Measurements from ENCODE around the gene SPATA20.

SPATA20 gene

GRCh38 chr17:50541402-50541715, 5.6 kb upstream of the SPATA20 start:
- peaks cover 14% of the 10 kb centered on the region for H3K4me1 ChIP-seq (ENCODE audit: control insufficient read depth, insufficient read depth, low read length)
- H3K27ac ChIP-seq (ENCODE audit: low read depth, low read length): no peak overlapping the region
- H3K9ac ChIP-seq (ENCODE audit: low read depth, low read length): no peak overlapping the region
- H3K4me3 ChIP-seq (ENCODE audit: low read depth, low read length): peak overlapping the region; percentile 70
- H3K36me3 ChIP-seq (ENCODE audit: control insufficient read depth, insufficient read depth, low read length): no peaks in the 10 kb centered on the region; the same call in 1 of the 2 replicates
- H3K9me3 ChIP-seq (ENCODE audit: control insufficient read depth, insufficient read depth, low read length): no peaks in the 10 kb centered on the region
- H3K27me3 ChIP-seq (ENCODE audit: control insufficient read depth, insufficient read depth, low read length): peaks cover 10% of the 10 kb centered on the region

DNA sequence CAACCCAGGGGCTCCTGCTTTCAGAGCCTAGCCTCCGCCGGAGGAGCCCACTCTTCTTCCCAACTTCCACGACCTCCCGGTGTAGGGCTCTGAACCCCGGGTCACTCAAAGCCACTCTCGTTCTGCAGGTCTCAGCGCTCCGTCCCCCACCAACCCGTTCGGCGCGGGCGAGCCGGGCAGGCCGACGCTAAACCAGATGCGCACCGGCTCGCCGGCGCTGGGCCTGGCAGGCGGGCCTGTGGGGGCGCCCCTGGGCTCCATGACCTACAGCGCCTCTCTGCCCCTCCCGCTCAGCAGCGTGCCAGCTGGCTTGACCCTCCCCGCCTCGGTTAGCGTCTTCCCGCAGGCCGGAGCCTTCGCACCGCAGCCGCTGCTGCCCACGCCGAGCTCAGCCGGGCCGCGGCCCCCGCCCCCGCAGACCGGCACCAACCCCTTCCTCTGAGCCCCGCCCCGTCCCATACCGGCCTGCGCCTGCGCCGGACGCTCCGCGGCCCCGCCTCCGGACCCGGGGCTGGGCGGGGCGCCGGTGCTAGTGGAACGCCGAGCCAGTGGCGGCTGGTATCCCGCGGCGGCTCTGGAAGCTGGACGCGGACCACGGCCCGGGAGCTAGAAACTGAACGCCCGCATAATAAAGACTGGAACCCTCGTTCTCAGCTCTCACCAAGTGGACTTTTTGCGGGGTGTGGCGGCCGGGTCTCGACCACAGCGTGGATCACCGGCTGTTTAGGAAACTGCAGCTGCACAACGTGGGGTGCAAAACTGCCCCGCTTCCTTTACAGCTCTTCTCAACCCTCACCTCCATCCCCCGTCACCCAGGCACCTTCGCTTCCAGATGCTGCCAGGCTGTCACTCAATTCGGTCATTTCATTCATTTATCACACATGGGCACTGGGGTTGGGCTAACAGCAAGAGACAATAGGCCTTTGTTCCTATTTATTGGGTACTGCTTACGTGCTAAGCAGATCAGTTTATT, 5.0 kb upstream of the SPATA20 start:
- H3K4me3 ChIP-seq (ENCODE audit: low read depth, low read length): peak overlapping the region; percentile 70
- H3K9ac ChIP-seq (ENCODE audit: low read depth, low read length): no peak overlapping the region
- no peaks in the 10 kb centered on the region for H3K36me3 ChIP-seq (ENCODE audit: control insufficient read depth, insufficient read depth, low read length)
- peaks cover 10% of the 10 kb centered on the region for H3K27me3 ChIP-seq (ENCODE audit: control insufficient read depth, insufficient read depth, low read length)
- peaks cover 14% of the 10 kb centered on the region for H3K4me1 ChIP-seq (ENCODE audit: control insufficient read depth, insufficient read depth, low read length)
- H3K27ac ChIP-seq (ENCODE audit: low read depth, low read length): peak overlapping the region; percentile 52
- no peaks in the 10 kb centered on the region for H3K9me3 ChIP-seq (ENCODE audit: control insufficient read depth, insufficient read depth, low read length)

DNA sequence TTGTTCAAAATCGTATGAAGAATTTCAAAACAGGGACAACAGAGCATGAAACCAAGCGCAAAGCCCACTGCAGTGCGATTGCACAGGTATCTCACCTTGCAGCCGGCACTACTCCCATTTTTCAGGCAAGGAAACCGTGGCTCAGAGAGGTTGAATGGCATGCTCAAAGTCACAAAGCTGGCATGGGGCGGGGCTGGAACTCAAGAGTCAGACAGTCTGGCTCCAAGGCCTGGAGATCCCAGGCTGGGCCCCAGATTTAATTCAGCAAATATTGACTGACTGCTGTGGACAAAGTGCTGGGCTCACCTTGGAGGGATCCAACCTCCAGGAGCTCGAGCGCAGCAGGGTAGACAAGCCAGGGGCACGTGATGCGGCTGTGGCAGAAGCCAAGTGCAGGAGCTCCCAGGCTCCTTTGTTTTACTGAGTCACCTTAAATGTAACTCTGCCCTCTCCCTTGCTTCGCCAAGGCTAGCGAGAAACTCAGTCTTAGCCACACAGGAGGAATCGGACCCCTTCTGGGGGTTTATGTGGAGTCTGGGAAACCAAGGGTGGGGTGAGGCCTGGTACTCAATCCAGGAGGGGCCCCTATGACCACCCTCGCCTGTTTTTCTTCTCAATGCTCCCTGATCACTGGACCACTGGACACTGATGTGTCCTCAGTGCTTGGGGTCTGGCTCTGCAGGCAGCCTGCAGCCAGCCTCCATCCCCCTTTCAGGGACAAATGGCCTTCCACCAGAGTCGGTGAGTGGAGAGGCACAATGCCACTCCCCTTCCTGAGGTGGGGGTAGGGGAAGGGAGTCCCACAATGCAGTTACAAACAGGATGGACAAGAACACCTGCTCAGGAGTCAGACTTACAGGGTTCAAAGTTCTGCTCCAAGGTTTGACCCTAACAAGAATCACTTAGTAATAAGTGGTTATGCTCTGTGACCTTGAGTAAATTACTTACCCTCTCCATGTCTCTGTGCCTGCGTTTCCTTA, 3.9 kb upstream of the SPATA20 start:
- H3K36me3 ChIP-seq (ENCODE audit: control insufficient read depth, insufficient read depth, low read length): no peaks in the 10 kb centered on the region
- peaks cover 18% of the 10 kb centered on the region for H3K4me1 ChIP-seq (ENCODE audit: control insufficient read depth, insufficient read depth, low read length)
- no peaks in the 10 kb centered on the region for H3K9me3 ChIP-seq (ENCODE audit: control insufficient read depth, insufficient read depth, low read length)
- H3K27ac ChIP-seq (ENCODE audit: low read depth, low read length): peak overlapping the region; percentile 52
- no peak overlapping the region for H3K9ac ChIP-seq (ENCODE audit: low read depth, low read length)
- peak overlapping the region; percentile 70; the same call in 1 of the 2 replicates for H3K4me3 ChIP-seq (ENCODE audit: low read depth, low read length)
- peaks cover 10% of the 10 kb centered on the region for H3K27me3 ChIP-seq (ENCODE audit: control insufficient read depth, insufficient read depth, low read length)

GRCh38 chr17:50544516-50544915, 2.5 kb upstream of the SPATA20 start:
- Histone ChIP-seq H3K27ac (ENCODE audit: low read depth, low read length) (no peak overlapping the region), H3K4me3 (ENCODE audit: low read depth, low read length) (no peak overlapping the region)

GRCh38 chr17:50545311-50545710, 1.7 kb upstream of the SPATA20 start:
- Histone ChIP-seq H3K4me3 (ENCODE audit: low read depth, low read length) (no peak overlapping the region), H3K27me3 (ENCODE audit: control insufficient read depth, insufficient read depth, low read length) (peaks cover 10% of the 10 kb centered on the region), H3K9me3 (ENCODE audit: control insufficient read depth, insufficient read depth, low read length) (no peaks in the 10 kb centered on the region), H3K27ac (ENCODE audit: low read depth, low read length) (no peak overlapping the region), H3K4me1 (ENCODE audit: control insufficient read depth, insufficient read depth, low read length) (peaks cover 14% of the 10 kb centered on the region), H3K36me3 (ENCODE audit: control insufficient read depth, insufficient read depth, low read length) (no peaks in the 10 kb centered on the region), H3K9ac (ENCODE audit: low read depth, low read length) (no peak overlapping the region)

More at GRCh38 chr17:50544516-50544915, 2.5 kb upstream of the SPATA20 start:
- peaks cover 10% of the 10 kb centered on the region for H3K27me3 ChIP-seq (ENCODE audit: control insufficient read depth, insufficient read depth, low read length)
- H3K4me1 ChIP-seq (ENCODE audit: control insufficient read depth, insufficient read depth, low read length): peaks cover 18% of the 10 kb centered on the region
- no peaks in the 10 kb centered on the region for H3K36me3 ChIP-seq (ENCODE audit: control insufficient read depth, insufficient read depth, low read length)
- no peaks in the 10 kb centered on the region for H3K9me3 ChIP-seq (ENCODE audit: control insufficient read depth, insufficient read depth, low read length)
- no peak overlapping the region for H3K9ac ChIP-seq (ENCODE audit: low read depth, low read length)

- no peaks in the 10 kb centered on the region for H3K36me3 ChIP-seq (ENCODE audit: control insufficient read depth, insufficient read depth, low read length)
- no peak overlapping the region for H3K9ac ChIP-seq (ENCODE audit: low read depth, low read length)
- no peaks in the 10 kb centered on the region for H3K27me3 ChIP-seq (ENCODE audit: control insufficient read depth, insufficient read depth, low read length)
- H3K9me3 ChIP-seq (ENCODE audit: control insufficient read depth, insufficient read depth, low read length): no peaks in the 10 kb centered on the region
- H3K27ac ChIP-seq (ENCODE audit: low read depth, low read length): no peak overlapping the region
- no peak overlapping the region for H3K4me3 ChIP-seq (ENCODE audit: low read depth, low read length)
- H3K4me1 ChIP-seq (ENCODE audit: control insufficient read depth, insufficient read depth, low read length): peaks cover 14% of the 10 kb centered on the region
Observed at GRCh38 chr17:50546701-50547034, 306 bp upstream of the SPATA20 start.

- no peak overlapping the region for H3K9ac ChIP-seq (ENCODE audit: low read depth, low read length)
- no peak overlapping the region for H3K27ac ChIP-seq (ENCODE audit: low read depth, low read length)
- H3K36me3 ChIP-seq (ENCODE audit: control insufficient read depth, insufficient read depth, low read length): no peaks in the 10 kb centered on the region
- H3K9me3 ChIP-seq (ENCODE audit: control insufficient read depth, insufficient read depth, low read length): no peaks in the 10 kb centered on the region
- no peaks in the 10 kb centered on the region for H3K27me3 ChIP-seq (ENCODE audit: control insufficient read depth, insufficient read depth, low read length)
- peaks cover 9% of the 10 kb centered on the region; the same call in 1 of the 2 replicates for H3K4me1 ChIP-seq (ENCODE audit: control insufficient read depth, insufficient read depth, low read length)
- H3K4me3 ChIP-seq (ENCODE audit: low read depth, low read length): peak overlapping the region; percentile 64
Observed at GRCh38 chr17:50547736-50548083, 736 bp downstream of the SPATA20 start.

DNA sequence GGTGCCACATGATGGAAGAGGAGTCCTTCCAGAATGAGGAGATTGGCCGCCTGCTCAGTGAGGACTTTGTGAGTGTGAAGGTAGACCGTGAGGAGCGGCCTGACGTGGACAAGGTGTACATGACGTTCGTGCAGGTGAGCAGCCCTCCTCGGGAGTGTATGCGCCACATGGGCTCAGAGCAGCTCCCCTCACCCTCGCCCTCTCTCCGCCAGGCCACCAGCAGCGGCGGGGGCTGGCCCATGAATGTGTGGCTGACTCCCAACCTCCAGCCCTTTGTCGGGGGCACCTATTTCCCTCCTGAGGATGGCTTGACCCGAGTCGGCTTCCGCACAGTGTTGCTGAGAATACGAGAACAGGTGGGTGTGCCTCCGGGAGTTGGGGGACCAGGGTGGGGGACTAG, 1.9 kb downstream of the SPATA20 start:
- no peaks in the 10 kb centered on the region for H3K9me3 ChIP-seq (ENCODE audit: control insufficient read depth, insufficient read depth, low read length)
- no peak overlapping the region for H3K27ac ChIP-seq (ENCODE audit: low read depth, low read length)
- no peak overlapping the region for H3K9ac ChIP-seq (ENCODE audit: low read depth, low read length)
- peaks cover 4% of the 10 kb centered on the region; the same call in 1 of the 2 replicates for H3K4me1 ChIP-seq (ENCODE audit: control insufficient read depth, insufficient read depth, low read length)
- H3K27me3 ChIP-seq (ENCODE audit: control insufficient read depth, insufficient read depth, low read length): no peaks in the 10 kb centered on the region
- no peak overlapping the region for H3K4me3 ChIP-seq (ENCODE audit: low read depth, low read length)
- no peaks in the 10 kb centered on the region for H3K36me3 ChIP-seq (ENCODE audit: control insufficient read depth, insufficient read depth, low read length)

DNA sequence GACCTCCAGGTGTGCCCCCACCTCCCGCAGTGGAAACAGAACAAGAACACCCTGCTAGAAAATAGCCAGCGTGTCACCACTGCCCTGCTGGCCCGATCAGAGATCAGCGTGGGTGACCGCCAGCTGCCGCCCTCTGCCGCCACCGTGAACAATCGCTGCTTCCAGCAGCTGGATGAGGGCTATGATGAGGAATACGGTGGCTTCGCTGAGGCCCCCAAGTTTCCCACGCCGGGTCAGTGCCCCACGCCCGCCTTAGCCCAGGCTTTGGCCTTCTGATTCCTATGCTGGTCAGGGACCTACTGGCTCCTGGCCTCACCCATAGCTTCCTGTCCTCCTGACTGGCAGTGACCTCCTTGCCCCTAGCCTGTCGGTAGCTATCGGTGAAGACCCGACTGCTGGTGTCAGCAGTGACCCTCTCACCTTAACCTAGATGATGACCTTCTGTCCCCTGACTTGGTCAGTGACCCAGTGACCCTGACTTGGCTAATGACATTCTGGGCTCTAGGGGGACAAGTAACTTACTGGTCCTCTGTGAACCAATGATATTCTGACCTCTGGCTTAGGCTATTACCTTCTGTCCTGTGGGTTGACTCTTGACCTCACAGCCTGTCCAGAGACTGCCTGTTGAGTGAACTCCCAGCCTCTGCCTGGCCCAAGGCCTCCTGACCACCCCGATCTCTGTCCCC, 2.4 kb downstream of the SPATA20 start:
- Histone ChIP-seq H3K27ac (ENCODE audit: low read depth, low read length) (no peak overlapping the region), H3K36me3 (ENCODE audit: control insufficient read depth, insufficient read depth, low read length) (no peaks in the 10 kb centered on the region), H3K9ac (ENCODE audit: low read depth, low read length) (no peak overlapping the region), H3K9me3 (ENCODE audit: control insufficient read depth, insufficient read depth, low read length) (no peaks in the 10 kb centered on the region), H3K4me1 (ENCODE audit: control insufficient read depth, insufficient read depth, low read length) (peaks cover 4% of the 10 kb centered on the region; the same call in 1 of the 2 replicates), H3K27me3 (ENCODE audit: control insufficient read depth, insufficient read depth, low read length) (no peaks in the 10 kb centered on the region), H3K4me3 (ENCODE audit: low read depth, low read length) (no peak overlapping the region)

DNA sequence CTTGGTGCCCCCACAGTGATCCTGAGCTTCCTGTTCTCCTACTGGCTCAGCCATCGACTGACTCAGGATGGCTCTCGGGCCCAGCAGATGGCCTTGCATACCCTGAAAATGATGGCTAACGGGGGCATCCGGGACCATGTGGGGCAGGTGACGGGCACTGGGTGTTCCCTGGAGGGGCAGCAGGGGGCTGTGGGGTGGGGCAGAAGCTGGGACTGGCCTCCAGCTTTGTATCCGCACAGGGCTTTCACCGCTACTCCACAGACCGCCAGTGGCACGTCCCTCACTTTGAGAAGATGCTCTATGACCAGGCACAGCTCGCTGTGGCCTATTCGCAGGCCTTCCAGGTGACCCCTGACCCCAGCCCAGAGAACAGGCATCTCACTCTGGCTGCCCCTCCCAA, 3.0 kb downstream of the SPATA20 start:
- Histone ChIP-seq H3K4me1 (ENCODE audit: control insufficient read depth, insufficient read depth, low read length) (peaks cover 4% of the 10 kb centered on the region; the same call in 1 of the 2 replicates), H3K9ac (ENCODE audit: low read depth, low read length) (no peak overlapping the region), H3K9me3 (ENCODE audit: control insufficient read depth, insufficient read depth, low read length) (no peaks in the 10 kb centered on the region), H3K27ac (ENCODE audit: low read depth, low read length) (no peak overlapping the region), H3K36me3 (ENCODE audit: control insufficient read depth, insufficient read depth, low read length) (no peaks in the 10 kb centered on the region), H3K27me3 (ENCODE audit: control insufficient read depth, insufficient read depth, low read length) (no peaks in the 10 kb centered on the region), H3K4me3 (ENCODE audit: low read depth, low read length) (no peak overlapping the region)
